ENCODE measurements around the gene TCN2.
"Not testable (repeated sequence)": the region's sequence is repeated elsewhere in the genome, so short reads cannot be mapped to it uniquely, and the experiment has no call there.

The TCN2 gene

GRCh38 chr22:30675436-30675835, 68.5 kb downstream of the TCN2 start:
- no peak for DNase-seq
- Histone ChIP-seq H3K27me3 (ENCODE audit: insufficient read depth, low read length, poor library complexity) (peaks cover 3% of the 10 kb centered on the region), H3K4me3 (ENCODE audit: low read depth in 1 of 2, low read length in 2 of 2) (no peak overlapping the region), H3K9ac (ENCODE audit: low read depth, low read length) (no peak overlapping the region), H3K79me2 (ENCODE audit: insufficient read depth, low read length) (no peaks in the 10 kb centered on the region), H4K20me1 (ENCODE audit: insufficient read depth, low read length) (no peaks in the 10 kb centered on the region), H2AFZ (ENCODE audit: low read depth, low read length) (no peak overlapping the region), H3K4me1 (ENCODE audit: insufficient read depth, low read length) (no peaks in the 10 kb centered on the region), H3K9me3 (ENCODE audit: insufficient read depth, low read length, severe bottlenecking) (no peaks in the 10 kb centered on the region), H3K27ac (ENCODE audit: low read length) (no peak overlapping the region), H3K4me2 (ENCODE audit: insufficient read depth, low read length) (no peak overlapping the region), H3K36me3 (ENCODE audit: insufficient read depth, low read length) (no peaks in the 10 kb centered on the region)
- TF ChIP-seq, protein P1, sequence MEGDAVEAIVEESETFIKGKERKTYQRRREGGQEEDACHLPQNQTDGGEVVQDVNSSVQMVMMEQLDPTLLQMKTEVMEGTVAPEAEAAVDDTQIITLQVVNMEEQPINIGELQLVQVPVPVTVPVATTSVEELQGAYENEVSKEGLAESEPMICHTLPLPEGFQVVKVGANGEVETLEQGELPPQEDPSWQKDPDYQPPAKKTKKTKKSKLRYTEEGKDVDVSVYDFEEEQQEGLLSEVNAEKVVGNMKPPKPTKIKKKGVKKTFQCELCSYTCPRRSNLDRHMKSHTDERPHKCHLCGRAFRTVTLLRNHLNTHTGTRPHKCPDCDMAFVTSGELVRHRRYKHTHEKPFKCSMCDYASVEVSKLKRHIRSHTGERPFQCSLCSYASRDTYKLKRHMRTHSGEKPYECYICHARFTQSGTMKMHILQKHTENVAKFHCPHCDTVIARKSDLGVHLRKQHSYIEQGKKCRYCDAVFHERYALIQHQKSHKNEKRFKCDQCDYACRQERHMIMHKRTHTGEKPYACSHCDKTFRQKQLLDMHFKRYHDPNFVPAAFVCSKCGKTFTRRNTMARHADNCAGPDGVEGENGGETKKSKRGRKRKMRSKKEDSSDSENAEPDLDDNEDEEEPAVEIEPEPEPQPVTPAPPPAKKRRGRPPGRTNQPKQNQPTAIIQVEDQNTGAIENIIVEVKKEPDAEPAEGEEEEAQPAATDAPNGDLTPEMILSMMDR (IDR thresholded peaks at IDR 0.05; ENCODE audit: borderline replicate concordance, extremely low read depth, low read length, poor library complexity, severe bottlenecking), result no peak
- TF ChIP-seq EZH2 (IDR thresholded peaks at IDR 0.05; ENCODE audit: borderline replicate concordance, low read depth, low read length, severe bottlenecking), result no peak
- no peak for ATAC-seq (ENCODE audit: insufficient read depth, low read depth)

DNA sequence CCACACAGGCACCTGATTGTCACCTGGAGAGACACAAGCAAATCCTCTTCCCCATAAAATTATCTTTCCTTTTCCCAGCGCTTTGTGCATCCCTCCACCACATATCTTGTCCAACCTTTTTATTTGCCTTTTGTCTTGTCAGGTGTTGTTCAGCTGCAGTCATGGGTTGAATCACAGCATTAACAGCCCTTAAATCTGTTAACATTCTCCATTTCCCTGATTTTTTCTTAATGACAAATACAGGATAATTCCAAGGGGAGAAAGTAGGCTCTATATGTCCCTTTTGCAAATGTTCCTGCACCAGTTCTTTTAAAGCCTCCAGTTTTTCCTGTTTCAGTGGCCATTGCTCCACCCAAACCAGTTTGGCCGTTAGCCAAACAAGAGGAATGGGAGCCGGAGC, 69.6 kb downstream of the TCN2 start:
- DNase-seq, result not testable (repeated sequence)

More for the DNA sequence above, 69.6 kb downstream of the TCN2 start:
- not testable (repeated sequence) for H4K20me1 ChIP-seq (ENCODE audit: insufficient read depth, low read length); H3K9ac ChIP-seq (ENCODE audit: low read depth, low read length); H3K79me2 ChIP-seq (ENCODE audit: insufficient read depth, low read length); H3K27me3 ChIP-seq (ENCODE audit: insufficient read depth, low read length, poor library complexity); H3K36me3 ChIP-seq (ENCODE audit: insufficient read depth, low read length); ATAC-seq (ENCODE audit: insufficient read depth, low read depth); H2AFZ ChIP-seq (ENCODE audit: low read depth, low read length); H3K9me3 ChIP-seq (ENCODE audit: insufficient read depth, low read length, severe bottlenecking); H3K4me1 ChIP-seq (ENCODE audit: insufficient read depth, low read length); H3K4me3 ChIP-seq (ENCODE audit: low read depth in 1 of 2, low read length in 2 of 2); H3K4me2 ChIP-seq (ENCODE audit: insufficient read depth, low read length); H3K27ac ChIP-seq (ENCODE audit: low read length)

Data from DND-41 (cell line).